GM21528 (cell line): ENCODE measurements around the gene ACBD3.

Experiments
- ATAC-seq: cut with Tn5 transposase; IDR thresholded peaks from one replicate; pipeline ENCODE4 v1.9.1; 2021; ENCODE audit warnings: mild to moderate bottlenecking, moderate library complexity; ENCODE audit not compliant: unreplicated experiment, low FRiP score

The ACBD3 gene

DNA sequence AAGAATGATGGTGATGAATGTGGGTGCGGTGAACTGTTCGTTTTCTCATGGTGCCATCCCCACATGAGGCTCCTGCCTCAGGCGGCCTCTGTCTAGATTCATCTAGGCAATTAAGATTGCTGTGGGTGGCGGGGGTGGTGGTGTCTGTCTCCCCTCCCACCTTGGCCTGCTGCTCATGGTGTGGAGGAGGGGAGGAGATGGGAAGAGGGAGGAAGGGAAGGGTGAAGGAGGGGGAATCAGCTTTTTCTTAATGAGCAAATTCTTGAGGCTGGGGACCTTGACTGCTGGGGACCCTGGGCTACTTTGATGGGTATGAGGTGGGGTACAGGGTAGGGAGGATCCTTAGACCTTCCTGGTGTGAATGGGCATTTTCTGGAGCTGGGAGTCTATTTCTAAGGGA is 68.2 kb downstream of the ACBD3 start:
- ATAC-seq = no peak

DNA sequence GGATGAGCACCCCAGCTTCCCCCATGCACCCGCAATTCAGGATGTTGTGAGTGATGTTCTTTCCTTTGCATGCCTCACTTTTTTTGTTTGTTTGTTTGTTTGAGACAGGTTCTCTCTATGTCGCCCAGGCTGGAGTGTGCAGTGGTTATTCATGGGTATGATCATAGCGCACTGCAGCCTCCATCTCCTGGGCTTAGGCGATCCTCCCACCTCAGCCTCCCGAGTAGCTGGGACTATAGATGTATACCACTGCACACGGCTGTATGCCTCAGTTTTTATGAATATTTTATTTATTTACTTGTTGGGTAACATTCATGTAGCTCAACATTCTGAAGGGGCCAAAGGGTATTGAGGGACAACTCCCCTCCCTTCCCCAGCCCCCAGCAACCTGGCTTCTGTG is 69.2 kb downstream of the ACBD3 start:
- no peak for ATAC-seq

- no peak for ATAC-seq
Measured at GRCh38 chr1:226116673-226117072, 69.9 kb downstream of the ACBD3 start.

DNA sequence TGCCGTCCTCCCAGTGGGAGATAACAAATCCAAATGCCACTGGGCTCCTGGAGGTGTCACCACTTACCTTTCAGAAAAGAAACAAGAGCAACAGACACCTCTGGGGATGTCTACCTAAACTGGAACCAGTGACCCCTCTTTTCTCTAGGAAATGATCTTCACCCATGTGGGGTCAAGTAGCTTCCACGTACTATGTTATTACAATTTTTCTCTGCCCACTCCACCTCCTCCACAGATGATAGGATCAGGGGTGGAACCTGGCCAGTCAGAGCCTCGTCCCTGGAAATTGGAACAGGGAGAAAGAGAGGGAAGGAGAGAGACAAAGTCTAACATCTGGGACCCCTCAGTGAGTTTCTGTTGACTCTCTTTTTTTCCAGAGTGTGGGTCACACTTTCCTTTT is 73.9 kb downstream of the ACBD3 start:
- ATAC-seq = no peak

- ATAC-seq = no peak
Measured at GRCh38 chr1:226111883-226112261, 74.7 kb downstream of the ACBD3 start.

GRCh38 chr1:226111098-226111882 is 75.3 kb downstream of the ACBD3 start:
- no peak for ATAC-seq

- ATAC-seq = peak; percentile 74
Measured at GRCh38 chr1:226110249-226111097, 76.1 kb downstream of the ACBD3 start.

- ATAC-seq = peak; percentile 78
Measured at GRCh38 chr1:226109829-226110248, 76.7 kb downstream of the ACBD3 start.

DNA sequence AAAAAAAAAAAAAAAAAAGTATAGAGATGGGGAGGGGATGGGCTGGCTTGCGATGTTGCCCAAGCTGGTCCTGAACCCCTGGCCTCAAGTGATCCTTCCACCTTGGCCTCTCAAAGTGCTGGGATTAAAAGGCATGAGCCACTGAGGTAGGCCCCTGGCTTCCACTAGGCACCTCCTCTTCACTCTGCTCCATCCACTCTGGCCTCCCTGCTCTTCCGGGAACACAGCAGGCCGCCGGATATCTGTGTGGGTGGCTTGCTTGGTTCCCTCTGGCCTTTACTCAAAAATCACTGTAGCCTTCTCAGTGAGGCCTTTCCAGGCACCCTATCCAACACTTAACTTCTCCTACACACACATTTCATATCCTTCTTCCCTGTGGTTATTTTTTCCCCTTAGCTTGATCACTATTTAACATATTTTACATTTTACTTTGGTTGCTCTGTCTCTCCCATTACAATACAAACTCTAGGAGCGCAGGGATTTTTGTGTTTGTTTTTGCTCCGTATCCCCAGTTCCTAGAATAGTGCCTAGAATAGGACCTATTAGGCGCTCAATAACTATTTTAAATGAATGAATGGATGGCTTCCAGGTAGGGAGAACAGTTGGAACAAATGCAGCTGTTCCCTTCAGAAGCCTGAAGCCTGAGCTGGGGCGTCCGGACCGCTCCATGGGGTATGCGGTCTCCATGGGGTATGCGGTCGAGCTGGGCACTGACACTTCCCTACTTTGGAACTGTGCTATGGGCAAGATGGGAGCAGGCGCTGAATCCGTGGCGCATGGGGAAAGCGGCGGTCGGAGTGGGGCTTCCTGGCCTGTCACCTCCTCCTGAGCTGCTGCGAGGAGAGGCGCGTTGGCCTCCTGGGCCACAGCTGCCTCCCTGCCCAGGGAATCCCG is 77.4 kb downstream of the ACBD3 start:
- ATAC-seq = no peak

GRCh38 chr1:226107471-226108460 is 78.8 kb downstream of the ACBD3 start:
- no peak for ATAC-seq

DNA sequence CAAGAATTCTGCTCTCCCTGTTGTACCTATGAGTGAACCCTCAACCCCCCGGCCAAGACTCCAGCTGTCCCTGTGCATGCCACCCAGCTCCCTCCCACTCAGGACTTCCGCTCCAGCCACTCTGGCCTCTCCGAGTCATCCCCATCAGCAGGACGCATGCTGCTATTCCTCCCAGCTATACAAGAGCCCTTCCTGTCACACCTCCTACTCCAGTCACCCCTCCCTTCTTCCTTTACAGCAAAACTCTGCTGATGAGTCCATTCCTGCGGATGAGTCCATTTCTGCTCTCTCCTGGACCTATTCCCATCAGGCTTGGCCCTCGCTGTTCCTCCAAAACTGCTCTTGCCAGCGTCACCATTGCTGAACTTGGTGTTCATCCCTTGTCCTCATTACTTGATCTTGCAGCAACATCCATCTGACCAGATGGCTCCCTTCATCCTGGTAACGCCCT is 81.8 kb downstream of the ACBD3 start:
- no peak for ATAC-seq

DNA sequence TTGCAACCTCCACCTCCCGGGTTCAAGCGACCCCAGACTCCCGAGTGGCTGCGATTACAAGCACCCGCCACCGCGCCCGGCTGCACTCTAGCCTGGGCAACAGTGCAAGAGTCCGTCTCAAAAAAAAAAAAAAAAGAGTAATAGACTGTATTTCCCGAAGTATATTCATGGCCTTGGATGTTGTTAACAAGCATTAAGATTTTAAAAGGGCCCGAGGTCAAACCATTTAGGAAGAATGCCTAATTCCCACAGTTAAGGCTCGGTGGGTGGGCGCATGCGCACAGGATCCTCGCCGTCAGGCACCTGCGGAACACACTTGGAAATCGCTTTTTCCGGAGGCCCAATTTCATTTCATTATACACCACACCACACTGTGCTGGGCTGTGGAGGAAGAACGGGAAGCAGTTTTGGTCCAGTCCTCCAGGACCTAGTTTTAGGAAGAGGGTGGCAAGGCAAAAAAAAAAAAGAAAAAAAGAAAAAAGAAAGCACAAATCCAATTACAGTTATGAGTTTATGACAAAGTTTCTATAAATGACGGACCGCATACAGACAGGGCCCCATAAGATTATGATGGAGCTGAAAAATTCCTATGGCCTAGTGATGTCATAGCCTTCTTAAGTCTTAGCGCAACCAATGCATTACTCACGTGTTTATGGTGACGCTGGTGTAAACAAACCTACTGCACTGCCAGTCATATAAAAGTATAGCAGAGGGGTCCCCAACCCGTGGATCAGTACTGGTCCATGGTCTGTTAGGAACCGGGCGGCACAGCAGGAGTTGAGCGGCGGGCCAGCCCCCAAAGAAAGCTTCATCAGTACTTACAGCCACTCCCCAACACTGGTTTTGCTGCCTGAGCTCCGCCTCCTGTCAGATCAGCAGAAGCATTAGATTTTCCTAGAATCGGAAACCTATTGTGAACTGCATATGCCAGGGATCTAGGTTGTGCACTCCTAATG is 85.8 kb downstream of the ACBD3 start:
- ATAC-seq = no peak

DNA sequence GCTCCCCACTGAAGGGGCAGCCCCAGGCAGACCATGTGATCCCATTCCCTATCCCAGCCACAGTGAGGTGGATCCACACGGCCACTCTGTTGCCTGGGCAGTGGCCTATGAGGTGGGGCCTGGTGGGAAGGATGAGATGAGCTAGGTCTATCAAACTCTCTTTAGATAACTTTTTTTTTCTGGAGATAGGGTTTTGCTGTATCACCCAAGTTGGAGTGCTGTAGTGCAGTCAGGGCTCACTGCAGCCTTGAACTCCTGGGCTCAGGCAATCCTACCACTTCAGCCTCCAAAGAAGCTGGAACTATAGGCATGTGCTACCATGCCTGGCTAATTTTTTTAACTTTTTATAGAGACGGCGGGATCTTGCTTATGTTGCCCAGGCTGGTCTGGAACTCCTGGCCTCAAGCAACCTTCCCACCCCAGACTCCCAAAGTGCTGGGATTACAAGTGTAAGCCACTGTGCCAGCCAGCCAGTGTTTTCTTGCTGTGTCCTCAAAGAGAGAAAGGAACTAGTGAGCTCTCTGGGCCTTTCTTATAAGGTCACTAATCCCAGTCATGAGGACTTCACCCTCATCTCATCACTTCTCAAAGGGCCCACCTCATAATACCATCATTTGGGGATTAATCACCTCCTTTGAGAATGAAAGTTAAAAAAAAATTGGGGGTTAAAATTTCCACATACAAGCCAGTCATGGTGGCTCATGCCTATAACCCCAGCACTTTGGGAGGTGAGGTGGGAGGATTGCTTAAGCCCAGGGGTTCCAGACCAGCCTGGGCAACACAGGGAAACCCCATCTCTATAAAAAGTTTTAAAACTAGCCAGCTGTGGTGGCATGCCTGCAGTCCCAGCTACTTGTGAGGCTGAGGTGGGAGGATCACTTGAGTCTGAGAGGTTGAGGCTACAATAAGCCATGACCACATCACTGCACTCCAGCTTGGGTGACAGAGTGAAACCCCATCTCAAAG is 87.4 kb downstream of the ACBD3 start:
- ATAC-seq = no peak

DNA sequence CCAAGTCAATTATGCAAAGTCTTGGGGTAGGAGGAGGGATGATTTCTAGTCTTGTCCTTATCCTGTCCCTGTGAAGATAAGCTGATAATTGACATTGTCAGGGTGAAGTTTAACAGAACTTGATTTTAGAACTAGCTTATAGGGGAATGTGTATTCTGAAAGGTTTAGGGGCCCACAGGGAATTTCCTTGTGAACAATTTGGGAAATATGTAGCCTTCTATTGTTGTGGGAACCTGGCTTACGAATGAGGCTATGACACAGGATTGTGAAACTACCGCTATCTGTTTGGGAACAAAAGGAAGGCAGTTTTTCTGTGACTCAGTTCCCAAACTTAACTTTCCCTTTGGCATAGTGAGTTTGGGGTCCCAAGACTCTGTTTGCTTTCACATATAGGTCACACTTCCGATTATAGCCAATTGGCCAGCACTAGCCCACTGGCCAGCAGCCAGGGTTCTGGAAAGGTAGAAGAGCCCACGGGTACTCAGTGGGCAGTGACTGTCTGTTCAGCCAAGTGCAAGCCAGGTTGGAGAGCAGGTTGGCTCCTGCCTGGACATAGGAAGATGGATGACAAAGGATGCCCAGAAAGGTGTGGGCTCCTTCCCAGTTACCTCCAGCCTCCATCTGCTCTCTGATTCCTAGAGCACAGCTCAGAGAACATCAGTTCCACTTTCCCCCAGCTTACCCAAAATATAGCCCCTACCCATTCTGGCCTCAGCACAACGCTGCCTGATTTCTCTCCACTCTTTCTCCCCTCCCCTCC is 88.5 kb downstream of the ACBD3 start:
- no peak for ATAC-seq

- no peak for ATAC-seq
Measured at GRCh38 chr1:226095286-226095685, 91.3 kb downstream of the ACBD3 start.
